Measurements from ENCODE around the gene WDR27.

WDR27 gene

DNA sequence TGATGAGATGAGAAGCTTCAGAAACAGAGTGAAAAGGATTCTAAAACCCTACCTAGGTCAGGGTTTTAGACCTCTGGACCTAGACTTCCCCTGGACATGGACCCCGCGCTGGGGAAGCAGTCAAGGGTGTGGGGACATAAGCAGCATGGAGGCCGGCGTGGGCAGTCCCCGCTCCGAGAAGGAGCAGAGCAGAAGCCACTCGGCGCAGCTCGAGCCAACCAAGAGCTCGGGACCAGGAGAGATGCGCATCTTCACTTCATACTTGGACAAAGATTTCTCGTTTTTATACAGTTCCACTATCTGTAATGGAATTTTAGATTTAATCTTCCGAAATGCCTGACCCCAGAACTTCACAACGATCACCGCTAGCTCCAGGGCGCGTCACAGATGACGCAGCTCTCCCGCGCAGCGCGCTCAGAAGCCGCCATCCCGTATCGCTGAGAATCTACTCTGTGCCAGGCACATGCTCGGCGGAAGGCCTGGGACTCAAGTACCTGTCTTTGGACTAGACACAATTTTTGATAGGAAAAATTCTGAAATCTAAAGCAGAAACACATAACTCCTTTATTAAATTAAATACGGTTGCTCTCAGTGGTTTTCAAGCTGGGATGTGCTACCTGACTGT lies 60.3 kb downstream of the WDR27 start:
- DNase-seq (ENCODE audit: extremely low read depth in 1 of 2, low read depth in 1 of 2), result no peak

DNA sequence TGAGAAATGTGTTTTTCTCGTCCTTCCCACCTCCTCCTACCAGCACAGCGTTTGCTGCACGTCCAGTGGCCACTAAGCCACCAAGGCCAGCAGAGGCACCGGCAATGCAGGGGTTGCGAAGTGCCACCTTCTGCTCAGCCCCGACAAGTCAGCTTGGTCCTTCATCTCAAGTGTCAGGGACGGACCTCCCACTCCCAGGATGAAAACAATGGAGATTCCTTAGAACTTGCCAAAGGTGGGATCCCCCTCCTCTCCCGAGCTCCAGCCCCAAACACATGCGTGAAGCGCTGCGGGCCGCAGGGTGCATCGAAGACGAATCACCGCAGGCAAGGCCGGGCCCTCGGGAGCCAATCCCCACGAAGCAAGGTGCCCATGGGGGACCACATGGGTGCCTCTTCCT lies 60.8 kb downstream of the WDR27 start:
- no peak for DNase-seq (ENCODE audit: extremely low read depth in 1 of 2, low read depth in 1 of 2)

GRCh38 chr6:169640351-169640852 lies 61.4 kb downstream of the WDR27 start:
- DNase-seq (ENCODE audit: extremely low read depth in 1 of 2, low read depth in 1 of 2), result no peak

DNA sequence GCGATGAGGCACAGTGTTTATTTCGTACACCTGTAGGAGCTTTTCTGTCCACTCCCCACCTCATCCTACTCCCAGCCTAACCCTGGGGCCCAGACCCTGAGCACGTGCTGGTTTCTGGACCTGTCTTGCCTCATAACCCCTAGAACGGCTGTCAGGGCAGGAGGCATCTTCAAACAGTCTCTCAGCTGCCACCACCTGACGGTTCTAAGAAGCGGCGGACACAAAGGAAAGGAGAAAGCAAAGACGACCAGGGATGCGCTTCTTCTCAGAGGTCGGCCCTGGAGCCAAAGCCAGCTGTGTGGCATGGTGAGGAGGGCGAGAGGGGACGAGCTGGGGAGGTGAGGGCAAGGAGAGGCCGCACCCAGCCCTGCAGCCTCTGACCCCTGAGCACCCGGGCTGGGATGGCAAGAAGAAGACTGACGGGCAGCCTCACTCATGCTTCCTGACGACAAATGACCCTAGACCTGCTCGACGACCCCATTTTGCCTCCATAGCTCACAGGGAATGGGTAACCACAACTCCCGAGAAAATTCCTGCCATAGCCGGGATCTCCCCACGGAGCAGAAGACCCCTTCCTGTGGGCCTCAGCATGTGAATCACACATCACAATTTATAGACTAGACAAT lies 62.1 kb downstream of the WDR27 start:
- DNase-seq (ENCODE audit: extremely low read depth in 1 of 2, low read depth in 1 of 2), result no peak

- DNase-seq (ENCODE audit: extremely low read depth in 1 of 2, low read depth in 1 of 2), result no peak
These were observed 62.9 kb downstream of the WDR27 start for GRCh38 chr6:169638915-169639314.

DNA sequence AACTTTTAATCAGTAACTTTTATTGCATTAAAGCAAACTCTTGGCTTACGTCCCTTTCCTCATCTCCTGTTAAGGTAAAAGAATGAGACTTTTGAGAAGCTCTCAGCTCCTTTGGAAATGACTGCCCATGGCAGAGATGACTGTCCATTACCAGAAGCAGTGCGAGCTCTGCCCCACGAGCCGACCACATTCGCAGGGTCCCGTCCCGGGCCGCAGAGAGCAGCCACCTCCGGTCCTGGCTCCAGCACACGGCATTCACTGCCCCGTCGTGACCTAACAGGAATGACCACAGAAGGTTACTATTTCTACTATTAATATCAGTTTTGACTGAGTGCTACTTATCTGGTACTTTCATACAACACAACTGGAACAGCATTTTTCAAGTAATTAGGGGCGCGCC lies 63.4 kb downstream of the WDR27 start:
- DNase-seq (ENCODE audit: extremely low read depth in 1 of 2, low read depth in 1 of 2), result no peak

- DNase-seq (ENCODE audit: extremely low read depth in 1 of 2, low read depth in 1 of 2), result no peak
These were observed 66.5 kb downstream of the WDR27 start for GRCh38 chr6:169635345-169635744.

DNA sequence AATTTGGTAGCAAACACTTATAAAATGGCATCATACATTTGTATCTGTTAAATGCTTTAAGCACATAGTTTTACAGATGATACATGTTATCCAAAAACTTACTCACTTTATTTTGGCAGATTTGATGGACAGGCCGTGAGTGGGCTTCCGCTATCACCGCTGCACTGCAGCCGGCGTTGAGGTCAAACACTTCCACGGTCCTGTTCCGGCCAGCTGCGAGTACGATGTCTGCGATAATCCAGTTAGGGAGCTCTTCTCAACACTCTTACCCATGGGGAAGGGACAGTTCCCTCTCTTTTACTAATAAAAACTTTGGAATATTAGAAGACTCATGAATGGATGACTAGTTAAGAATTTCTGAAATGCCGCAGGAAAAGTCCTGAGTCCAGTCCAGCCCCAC lies 69.0 kb downstream of the WDR27 start:
- DNase-seq (ENCODE audit: extremely low read depth in 1 of 2, low read depth in 1 of 2), result no peak

GRCh38 chr6:169629256-169629655 lies 72.6 kb downstream of the WDR27 start:
- DNase-seq (ENCODE audit: extremely low read depth in 1 of 2, low read depth in 1 of 2), result no peak

DNA sequence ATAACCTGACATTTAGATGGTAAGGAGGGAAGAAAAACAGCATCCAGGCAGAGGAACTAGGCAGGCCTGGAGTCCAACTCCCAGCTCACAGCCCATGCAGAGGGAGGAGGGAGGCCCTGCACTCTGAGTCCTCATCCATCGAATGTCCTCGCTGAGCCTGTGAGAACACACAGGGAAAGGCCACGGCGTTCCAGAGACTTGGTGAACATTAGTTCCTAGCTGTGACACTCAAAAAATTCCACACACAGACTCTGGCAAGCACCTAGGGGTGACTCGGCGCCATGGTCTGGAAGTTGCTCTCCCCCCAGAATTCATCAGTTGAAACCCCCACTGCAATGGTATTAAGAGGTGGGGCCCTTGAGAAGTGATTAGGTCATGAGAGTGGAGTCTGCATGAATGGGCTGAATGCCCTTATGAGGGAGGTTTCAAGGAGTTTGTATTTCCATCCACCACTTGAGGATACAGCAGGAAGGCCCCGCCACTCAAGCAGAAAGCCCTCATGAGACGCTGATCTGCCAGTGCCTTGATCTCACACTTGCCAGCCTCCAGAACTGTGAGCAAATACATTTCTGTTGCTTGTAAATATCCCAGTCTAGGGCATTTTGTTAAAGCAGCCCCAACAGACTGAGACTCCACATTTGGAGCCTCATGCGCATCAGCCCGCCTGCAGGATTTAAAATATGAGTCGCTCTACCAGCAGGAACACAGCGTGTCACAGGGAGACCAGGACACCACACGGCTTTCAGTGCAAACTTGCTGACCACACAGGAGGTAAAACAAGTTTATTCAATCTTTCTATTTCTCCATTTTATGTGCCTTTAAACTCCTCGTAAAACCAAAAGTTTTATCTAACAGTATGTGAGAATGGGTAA lies 73.9 kb downstream of the WDR27 start:
- DNase-seq (ENCODE audit: extremely low read depth in 1 of 2, low read depth in 1 of 2), result no peak

- no peak for DNase-seq (ENCODE audit: extremely low read depth in 1 of 2, low read depth in 1 of 2)
These were observed 75.2 kb downstream of the WDR27 start for GRCh38 chr6:169626649-169627048.

GRCh38 chr6:169626169-169626568 lies 75.7 kb downstream of the WDR27 start:
- DNase-seq (ENCODE audit: extremely low read depth in 1 of 2, low read depth in 1 of 2), result no peak

DNA sequence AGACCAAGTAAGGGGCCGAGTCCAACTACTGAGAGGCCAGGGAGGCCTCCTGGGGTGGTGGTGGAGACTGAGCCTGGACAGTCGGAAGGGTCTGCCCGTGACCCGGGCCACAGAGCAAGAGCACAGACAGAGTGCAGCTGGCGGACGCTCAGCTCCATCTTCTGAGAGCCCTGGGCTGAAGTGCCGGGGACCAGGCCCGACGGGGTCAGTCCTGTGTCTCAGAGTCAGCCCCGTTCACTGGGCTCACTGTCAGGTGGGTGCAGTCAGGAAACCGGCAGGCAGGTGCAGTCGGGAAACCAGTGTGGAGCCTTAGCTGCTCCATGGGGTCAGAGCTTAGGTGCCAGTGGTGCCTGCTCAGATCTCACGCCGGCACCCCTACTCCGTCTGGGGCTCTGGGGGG lies 76.5 kb downstream of the WDR27 start:
- DNase-seq (ENCODE audit: extremely low read depth in 1 of 2, low read depth in 1 of 2), result no peak

GRCh38 chr6:169624785-169625184 lies 77.0 kb downstream of the WDR27 start:
- no peak for DNase-seq (ENCODE audit: extremely low read depth in 1 of 2, low read depth in 1 of 2)

DNA sequence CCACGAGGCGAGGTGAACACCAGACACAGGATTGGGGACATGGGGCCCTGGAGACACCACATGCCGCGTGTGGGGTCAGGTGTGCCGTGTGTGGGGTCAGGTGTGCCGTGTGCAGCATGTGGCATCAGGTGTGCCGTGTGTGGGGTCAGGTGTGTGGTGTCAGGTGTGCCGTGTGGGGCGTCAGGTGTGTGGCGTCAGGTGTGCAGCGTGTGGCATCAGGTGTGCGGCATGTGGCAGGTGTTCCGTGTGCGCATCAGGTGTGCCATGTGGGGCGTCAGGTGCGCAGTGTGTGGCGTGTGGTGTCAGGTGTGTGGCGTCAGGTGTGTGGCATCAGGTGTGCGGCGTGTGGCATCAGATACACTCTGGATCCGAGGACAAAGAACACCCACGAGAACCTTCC lies 77.9 kb downstream of the WDR27 start:
- no peak for DNase-seq (ENCODE audit: extremely low read depth in 1 of 2, low read depth in 1 of 2)

DNA sequence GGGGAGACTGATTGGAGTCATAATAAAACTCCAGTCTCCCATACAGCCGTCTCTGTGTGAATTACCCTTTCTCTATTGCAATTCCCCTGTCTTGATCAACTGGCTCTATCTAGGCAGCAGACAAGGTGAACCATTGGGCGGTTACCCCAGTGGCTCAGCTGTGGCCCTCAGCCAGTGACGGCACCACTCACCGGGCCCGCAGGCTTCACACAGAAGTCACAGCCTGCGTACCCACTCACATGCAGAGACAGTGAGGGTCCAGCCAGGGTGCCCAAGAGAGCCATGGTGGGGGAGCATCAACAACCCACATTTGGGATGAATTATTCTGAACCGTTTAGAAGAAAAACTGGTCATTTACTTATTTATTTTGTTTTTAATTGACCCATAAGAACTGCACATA lies 78.5 kb downstream of the WDR27 start:
- no peak for DNase-seq (ENCODE audit: extremely low read depth in 1 of 2, low read depth in 1 of 2)

DNA sequence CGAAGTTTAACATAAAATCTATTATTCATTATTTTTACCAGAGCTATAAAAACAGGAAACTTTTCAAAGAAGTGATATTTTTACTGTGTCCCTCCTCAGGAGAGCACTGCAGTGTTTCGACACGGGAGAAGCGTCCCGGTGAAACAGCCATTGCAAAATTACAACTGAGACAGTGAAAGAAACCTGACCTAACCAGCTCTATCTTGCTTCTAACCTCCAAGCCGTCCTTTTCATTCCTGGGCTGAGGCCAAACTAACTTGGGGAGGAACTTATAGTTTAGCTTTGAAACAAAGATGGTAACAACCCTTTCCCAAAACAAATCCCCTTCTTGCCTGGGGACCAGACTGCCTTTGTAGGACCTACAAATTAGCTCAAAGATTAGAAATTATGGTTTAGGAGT lies 79.2 kb downstream of the WDR27 start:
- no peak for DNase-seq (ENCODE audit: extremely low read depth in 1 of 2, low read depth in 1 of 2)

GRCh38 chr6:169621311-169621710 lies 80.5 kb downstream of the WDR27 start:
- no peak for DNase-seq (ENCODE audit: extremely low read depth in 1 of 2, low read depth in 1 of 2)

GRCh38 chr6:169620171-169621130 lies 81.4 kb downstream of the WDR27 start:
- no peak for DNase-seq (ENCODE audit: extremely low read depth in 1 of 2, low read depth in 1 of 2)

- DNase-seq (ENCODE audit: extremely low read depth in 1 of 2, low read depth in 1 of 2), result no peak
These were observed 82.2 kb downstream of the WDR27 start for GRCh38 chr6:169619650-169620049.

Measured in stimulated activated CD8-positive, alpha-beta memory T cell treated with anti-CD3 and anti-CD28 coated beads, Interleukin-7, amount 100 ng/mL, for 48 hours (primary cell).